Osteocyte (in vitro differentiated cells): ENCODE data around the gene RBM44. TPM values are rescaled to one million over a fixed set of nuclear protein-coding genes. Genes with fewer than 3 reads are reported as not detected.

Experiments
- DNase-seq: peaks from one replicate; pipeline ENCODE4 v3.0.0; 2021; ENCODE audit warnings: mixed read lengths; ENCODE audit not compliant: unreplicated experiment; ENCODE audit errors: extremely low spot score
- H3K27ac Mint-ChIP-seq: one replicate; pipeline ENCODE4 v1.8.0; 2021; ENCODE audit warnings: mild to moderate bottlenecking, mixed read lengths; ENCODE audit not compliant: unreplicated experiment
- H3K27me3 Mint-ChIP-seq: one replicate; pipeline ENCODE4 v1.8.0; 2021; ENCODE audit warnings: mixed read lengths; ENCODE audit not compliant: unreplicated experiment
- H3K36me3 Mint-ChIP-seq: one replicate; pipeline ENCODE4 v1.8.0; 2021; ENCODE audit warnings: mixed read lengths; ENCODE audit not compliant: unreplicated experiment
- H3K4me1 Mint-ChIP-seq: one replicate; pipeline ENCODE4 v1.8.0; 2021; ENCODE audit warnings: mixed read lengths; ENCODE audit not compliant: unreplicated experiment
- H3K4me3 Mint-ChIP-seq: one replicate; pipeline ENCODE4 v1.8.0; 2021; ENCODE audit warnings: mild to moderate bottlenecking, moderate library complexity, mixed read lengths; ENCODE audit not compliant: unreplicated experiment
- H3K9me3 Mint-ChIP-seq: one replicate; pipeline ENCODE4 v1.8.0; 2021; ENCODE audit warnings: mixed read lengths; ENCODE audit not compliant: unreplicated experiment
- CTCF ChIP-seq: fragments of 200-600 bp; sonication (generic); IDR thresholded peaks from 2 replicates; pipeline ENCODE4 v1.5.0; 2021; ENCODE audit warnings: antibody characterized with exemption, mild to moderate bottlenecking, moderate library complexity
- total RNA-seq: library from RNA; stranded (reverse); gene quantifications from 2 replicates; pipeline ENCODE4 v1.2.1, GENCODE V29; 2021

Gene RBM44
- total RNA-seq, 1 donor from 2014 or later: 0.46 TPM

GRCh38 chr2:237797253-237797652, 1.3 kb upstream of the RBM44 start:
- Mint-ChIP-seq H3K9me3 (no peaks in the 10 kb centered on the region), H3K36me3 (no peaks in the 10 kb centered on the region), H3K27ac (no peak overlapping the region), H3K4me3 (no peak overlapping the region), H3K27me3 (no peaks in the 10 kb centered on the region), H3K4me1 (no peaks in the 10 kb centered on the region)
- TF ChIP-seq CTCF: no peak
- DNase-seq: no peak

DNA sequence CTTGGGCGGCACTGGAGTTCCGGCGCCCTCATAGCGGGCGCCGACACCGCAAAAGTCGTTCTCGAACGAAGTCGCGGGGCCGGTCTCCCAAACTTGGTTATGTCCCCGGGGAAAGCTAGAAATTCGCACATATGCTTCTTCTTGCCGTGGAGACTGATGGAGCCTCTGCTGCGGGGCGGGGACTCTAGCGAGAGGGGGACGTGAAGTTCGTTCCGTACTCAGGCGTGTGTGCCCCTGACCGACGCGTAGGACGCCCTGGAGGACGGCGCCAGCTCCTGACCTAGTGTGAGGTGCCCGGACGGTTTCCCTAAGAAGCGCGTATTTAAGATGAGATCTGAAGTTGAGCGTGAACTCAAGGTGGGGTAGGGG, 465 bp downstream of the RBM44 start:
- TF ChIP-seq CTCF: no peak
- Mint-ChIP-seq H3K36me3 (no peaks in the 10 kb centered on the region), H3K27me3 (no peaks in the 10 kb centered on the region), H3K4me1 (no peaks in the 10 kb centered on the region), H3K27ac (no peak overlapping the region), H3K9me3 (no peaks in the 10 kb centered on the region), H3K4me3 (no peak overlapping the region)
- DNase-seq: no peak

DNA sequence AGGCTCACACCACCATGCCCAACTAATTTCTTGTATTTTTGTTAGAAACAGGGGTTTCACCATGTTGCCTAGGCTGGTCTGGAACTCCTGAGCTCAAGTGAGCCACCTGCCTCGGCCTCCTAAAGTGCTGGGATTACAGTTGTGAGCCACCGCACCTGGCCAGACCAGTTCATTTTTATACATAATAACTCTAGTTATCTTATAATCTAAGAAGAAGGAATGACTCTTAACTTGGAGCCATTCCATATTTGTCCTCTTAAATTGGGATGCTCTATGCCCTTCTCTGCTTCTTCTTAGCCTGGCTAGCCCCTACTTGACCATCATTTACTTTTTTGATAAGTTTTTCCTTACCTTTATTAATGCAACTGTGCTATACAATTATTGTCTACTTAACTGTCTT, 2.9 kb downstream of the RBM44 start:
- Mint-ChIP-seq H3K4me1 (peaks cover 10% of the 10 kb centered on the region), H3K36me3 (no peaks in the 10 kb centered on the region), H3K27me3 (no peaks in the 10 kb centered on the region), H3K27ac (no peak overlapping the region), H3K4me3 (no peak overlapping the region), H3K9me3 (no peaks in the 10 kb centered on the region)
- TF ChIP-seq CTCF: no peak
- DNase-seq: no peak

- peak overlapping the region; percentile 12 for H3K27ac Mint-ChIP-seq
- peaks cover 12% of the 10 kb centered on the region for H3K27me3 Mint-ChIP-seq
- H3K4me1 Mint-ChIP-seq: peaks cover 13% of the 10 kb centered on the region
- peaks cover 2% of the 10 kb centered on the region for H3K36me3 Mint-ChIP-seq
- no peak for TF ChIP-seq CTCF
- H3K4me3 Mint-ChIP-seq: no peak overlapping the region
- peaks cover 11% of the 10 kb centered on the region for H3K9me3 Mint-ChIP-seq
- no peak for DNase-seq
Observed at GRCh38 chr2:237806334-237806733, 7.8 kb downstream of the RBM44 start.

DNA sequence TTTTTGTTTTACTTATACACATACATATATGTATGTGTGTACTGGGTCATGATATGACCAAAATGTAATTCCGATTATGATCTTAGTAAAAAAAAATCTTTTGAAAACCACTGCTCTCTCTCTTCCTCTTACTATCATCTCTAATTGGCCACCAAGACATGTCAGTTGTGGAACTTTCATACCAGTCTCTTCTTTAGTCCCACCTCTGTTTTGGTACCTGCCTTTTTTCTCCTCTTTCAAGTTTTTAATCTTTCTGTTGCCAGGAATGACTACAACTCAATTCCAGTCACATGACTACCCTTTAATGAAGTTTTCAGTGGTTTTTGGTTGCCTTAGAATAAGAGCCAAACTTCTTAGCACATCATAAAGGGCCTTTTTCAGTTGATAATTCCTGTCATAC, 17.1 kb downstream of the RBM44 start:
- no peak overlapping the region for H3K27ac Mint-ChIP-seq
- no peak for TF ChIP-seq CTCF
- H3K27me3 Mint-ChIP-seq: peaks cover 13% of the 10 kb centered on the region
- H3K36me3 Mint-ChIP-seq: no peaks in the 10 kb centered on the region
- no peak for DNase-seq
- H3K4me1 Mint-ChIP-seq: peaks cover 28% of the 10 kb centered on the region
- no peaks in the 10 kb centered on the region for H3K9me3 Mint-ChIP-seq
- H3K4me3 Mint-ChIP-seq: no peak overlapping the region
